HEK293 (cell line): ENCODE data around the gene RRP15.

Experiments
- CTCF ChIA-PET: fragments of 350-600 bp; formaldehyde crosslinking; extraction: SDS; loops from one replicate; lab custom pipeline; 2021; ENCODE audit warnings: antibody characterized with exemption; lab: Yijun Ruan, JAX
- POLR2A ChIA-PET: fragments of 300-600 bp; formaldehyde crosslinking; extraction: SDS; loops from one replicate; lab custom pipeline; 2020; ENCODE audit warnings: antibody characterized with exemption, inconsistent platforms; lab: Yijun Ruan, JAX
- H3K27ac ChIP-seq: fragments of 200-500 bp; sonication (Bioruptor generic); 2 replicates; pipeline ENCODE4 v1.5.1; 2014; ENCODE audit warnings: low read depth, low read length, control low read depth, inconsistent platforms; ENCODE audit errors: extremely low read depth
- H3K36me3 ChIP-seq, 2 experiments: fragments of 200-500 bp in 1 of 2; sonication (Bioruptor generic) in 1 of 2; 1 replicate in 1 of 2; 2 replicates in 1 of 2; pipeline ENCODE4 v1.5.1; 2014 to 2017; ENCODE audit warnings: inconsistent platforms in 2 of 2, low read length in 2 of 2; ENCODE audit not compliant: control insufficient read depth in 2 of 2, insufficient read depth in 1 of 2
- H3K4me1 ChIP-seq: fragments of 200-500 bp; sonication (Bioruptor generic); 2 replicates; pipeline ENCODE4 v1.5.1; 2014; ENCODE audit warnings: mild to moderate bottlenecking, low read length, inconsistent platforms; ENCODE audit not compliant: control insufficient read depth, insufficient read depth
- H3K4me3 ChIP-seq: 2 replicates; pipeline ENCODE4 v1.5.1; 2011; ENCODE audit warnings: low read depth, mild to moderate bottlenecking, control low read depth, low read length, moderate library complexity
- H3K9me3 ChIP-seq: fragments of 200-500 bp; sonication (Bioruptor generic); 2 replicates; pipeline ENCODE4 v1.5.1; 2014; ENCODE audit warnings: low read depth, low read length, inconsistent platforms; ENCODE audit not compliant: control insufficient read depth, insufficient read depth
- EGR2 ChIP-seq: fragments of 450-650 bp; formaldehyde crosslinking; IDR thresholded peaks from 2 replicates; pipeline ENCODE4 v1.5.1; 2016; ENCODE audit warnings: low read depth, missing biosample characterization, missing genetic modification characterization
- KLF1 ChIP-seq: fragments of 450-650 bp; formaldehyde crosslinking; IDR thresholded peaks from 2 replicates; pipeline ENCODE4 v1.5.1; 2016; ENCODE audit warnings: missing biosample characterization, missing genetic modification characterization
- MYNN ChIP-seq: fragments of 450-650 bp; formaldehyde crosslinking; IDR thresholded peaks from 2 replicates; pipeline ENCODE4 v1.5.1; 2016; ENCODE audit warnings: missing biosample characterization, missing genetic modification characterization, borderline replicate concordance
- SETDB1 ChIP-seq: IDR thresholded peaks from one replicate; pipeline ENCODE4 v1.6.1; 2017; ENCODE audit warnings: mild to moderate bottlenecking, low read length, moderate library complexity, mixed read lengths; ENCODE audit not compliant: insufficient read length
- SP2 ChIP-seq: fragments of 450-650 bp; formaldehyde crosslinking; IDR thresholded peaks from 2 replicates; pipeline ENCODE4 v1.5.1; 2016; ENCODE audit warnings: missing biosample characterization, missing genetic modification characterization
- YY2 ChIP-seq: fragments of 450-650 bp; formaldehyde crosslinking; IDR thresholded peaks from 2 replicates; pipeline ENCODE4 v1.5.1; 2016; ENCODE audit warnings: missing biosample characterization, missing genetic modification characterization
- ZNF501 ChIP-seq: fragments of 450-650 bp; formaldehyde crosslinking; IDR thresholded peaks from 2 replicates; pipeline ENCODE4 v1.5.1; 2016; ENCODE audit warnings: missing biosample characterization, missing genetic modification characterization
- ZNF654 ChIP-seq: fragments of 450-650 bp; formaldehyde crosslinking; IDR thresholded peaks from 2 replicates; pipeline ENCODE4 v1.5.1; 2016; ENCODE audit warnings: low read depth, missing biosample characterization, missing genetic modification characterization
- TF ChIP-seq, protein P1 (sequence below): fragments of 450-650 bp; formaldehyde crosslinking; IDR thresholded peaks from 2 replicates; pipeline ENCODE4 v1.5.1; 2016; ENCODE audit warnings: missing biosample characterization, missing genetic modification characterization
- TF ChIP-seq, protein P2 (sequence below): fragments of 450-650 bp; formaldehyde crosslinking; IDR thresholded peaks from 2 replicates; pipeline ENCODE4 v1.5.1; 2016; ENCODE audit warnings: missing biosample characterization, missing genetic modification characterization
- TF ChIP-seq, protein P3 (sequence below): fragments of 450-650 bp; formaldehyde crosslinking; IDR thresholded peaks from 2 replicates; pipeline ENCODE4 v1.5.1; 2016; ENCODE audit warnings: missing biosample characterization, missing genetic modification characterization
- TF ChIP-seq, protein P4 (sequence below): fragments of 450-650 bp; formaldehyde crosslinking; IDR thresholded peaks from 2 replicates; pipeline ENCODE4 v1.5.1; 2017; ENCODE audit warnings: missing biosample characterization, missing genetic modification characterization

The RRP15 gene

DNA sequence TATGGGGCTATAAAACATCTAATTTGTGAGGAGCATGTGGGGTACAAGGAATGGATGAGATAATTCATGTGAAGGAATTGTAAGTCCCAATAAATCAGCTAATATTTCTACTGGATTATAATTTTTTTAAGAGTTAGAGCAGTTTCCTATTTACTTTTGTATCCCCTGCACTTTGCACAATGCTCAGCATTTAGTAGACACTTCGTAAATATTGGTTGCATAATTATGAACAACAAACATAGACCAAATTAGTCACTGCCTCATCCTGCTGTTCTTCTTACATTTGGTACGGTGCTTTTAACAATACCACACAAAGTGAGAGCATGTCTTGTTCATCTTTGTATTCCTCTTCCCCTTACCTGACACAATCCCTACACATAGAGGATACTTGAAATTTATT lies 27.1 kb upstream of the RRP15 start:
- Histone ChIP-seq H3K4me3 (no peak overlapping the region), H3K27ac (no peak overlapping the region), H3K36me3 (no peaks in the 10 kb centered on the region), H3K9me3 (no peaks in the 10 kb centered on the region), H3K4me1 (no peaks in the 10 kb centered on the region)
- POLR2A ChIA-PET: no interaction called here
- CTCF ChIA-PET: interaction anchor here (0.7 to 0.9 kb wide), 2 partner anchors 18 to 1127 kb away, joined by 3 to 4 read pairs; no protein-coding TSS in a partner anchor
- TF ChIP-seq, protein P1, sequence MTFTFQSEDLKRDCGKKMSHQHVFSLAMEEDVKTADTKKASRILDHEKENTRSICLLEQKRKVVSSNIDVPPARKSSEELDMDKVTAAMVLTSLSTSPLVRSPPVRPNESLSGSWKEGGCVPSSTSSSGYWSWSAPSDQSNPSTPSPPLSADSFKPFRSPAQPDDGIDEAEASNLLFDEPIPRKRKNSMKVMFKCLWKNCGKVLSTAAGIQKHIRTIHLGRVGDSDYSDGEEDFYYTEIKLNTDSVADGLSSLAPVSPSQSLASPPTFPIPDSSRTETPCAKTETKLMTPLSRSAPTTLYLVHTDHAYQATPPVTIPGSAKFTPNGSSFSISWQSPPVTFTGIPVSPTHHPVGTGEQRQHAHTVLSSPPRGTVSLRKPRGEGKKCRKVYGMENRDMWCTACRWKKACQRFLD: no peak
- no peak for TF ChIP-seq KLF1 (tag by site-specific recombination)
- TF ChIP-seq SP2 (tag by site-specific recombination): no peak
- TF ChIP-seq YY2 (tag by site-specific recombination): no peak
- no peak for TF ChIP-seq EGR2 (tag by site-specific recombination)

DNA sequence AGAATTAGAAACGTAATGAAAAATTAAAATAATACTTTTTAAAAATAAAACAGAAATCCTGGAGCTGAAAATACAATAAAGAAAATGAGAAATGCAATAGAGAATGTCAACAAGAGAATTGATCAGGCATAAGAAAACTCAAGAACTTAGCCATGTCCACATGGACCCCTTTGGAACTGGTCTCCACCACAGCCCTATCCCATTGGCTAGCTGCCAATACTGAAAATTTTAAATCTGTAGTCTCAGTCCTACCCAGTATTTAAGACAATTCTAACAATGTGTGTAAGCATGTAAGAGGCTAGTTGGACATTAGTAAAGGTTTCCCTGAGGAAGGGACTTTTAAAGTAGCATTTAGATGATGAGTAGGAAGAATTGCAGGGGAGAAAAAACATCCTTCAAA lies 25.8 kb upstream of the RRP15 start:
- ChIA-PET CTCF (interaction anchor here (0.6 to 2.5 kb wide), 7 partner anchors 9 to 71 kb away, joined by 3 to 8 read pairs (median 5); no protein-coding TSS in a partner anchor), POLR2A (no interaction called here)
- Histone ChIP-seq H3K36me3 (no peaks in the 10 kb centered on the region), H3K27ac (no peak overlapping the region), H3K4me1 (no peaks in the 10 kb centered on the region), H3K4me3 (no peak overlapping the region)
- TF ChIP-seq MYNN (no peak), SETDB1 (peak; percentile 60)
- TF ChIP-seq, all 188 proteins: peak for 1
- no peaks in the 10 kb centered on the region for H3K9me3 ChIP-seq

DNA sequence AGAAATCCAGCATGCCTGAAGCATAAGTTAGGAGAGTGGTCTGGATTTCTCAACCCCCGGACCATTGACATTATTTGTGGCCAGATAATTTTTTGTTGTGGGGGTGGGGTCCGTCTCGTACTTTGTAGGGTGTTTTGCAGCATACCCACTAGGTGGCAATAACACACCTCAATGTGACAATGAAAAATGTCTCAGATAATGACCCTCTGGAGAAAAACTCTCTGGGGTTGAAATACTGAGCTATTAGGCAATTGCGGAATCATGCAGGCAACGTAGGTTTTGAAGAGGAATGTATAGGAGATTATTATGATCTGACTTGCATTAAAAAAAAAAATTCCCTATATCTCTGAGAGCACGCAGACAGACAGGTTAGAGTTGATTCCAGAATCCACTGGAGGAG lies 25.3 kb upstream of the RRP15 start:
- CTCF ChIA-PET: interaction anchor here (0.6 to 2.5 kb wide), 18 partner anchors 9 to 1553 kb away, joined by 3 to 9 read pairs (median 4); no protein-coding TSS in a partner anchor
- no peaks in the 10 kb centered on the region for H3K4me1 ChIP-seq

DNA sequence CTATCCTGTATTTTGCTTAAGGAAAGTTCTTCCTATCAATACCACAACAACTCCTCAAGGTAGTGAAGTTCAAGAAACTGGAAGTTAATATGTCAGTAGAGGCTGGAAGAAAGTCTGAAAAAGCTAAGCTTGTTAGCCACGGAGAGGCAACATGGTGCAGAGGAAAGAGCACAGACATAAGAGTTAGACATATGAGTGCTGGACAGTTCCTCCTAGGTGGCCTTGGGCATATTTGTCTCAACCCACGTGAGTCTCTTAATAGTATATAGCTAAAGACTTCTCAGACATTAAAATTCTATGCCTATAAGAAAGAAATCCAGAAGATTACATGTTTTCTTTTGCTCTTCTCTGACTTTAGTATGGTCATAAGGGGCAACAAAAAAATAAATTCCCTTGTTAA lies 22.8 kb upstream of the RRP15 start:
- Histone ChIP-seq H3K4me3 (no peak overlapping the region), H3K27ac (no peak overlapping the region), H3K4me1 (no peaks in the 10 kb centered on the region), H3K9me3 (no peaks in the 10 kb centered on the region)
- CTCF ChIA-PET: interaction anchor here (0.7 to 0.8 kb wide), 2 partner anchors 11 to 702 kb away, joined by 3 to 4 read pairs; no protein-coding TSS in a partner anchor
- POLR2A ChIA-PET: no interaction called here
- TF ChIP-seq, protein P2, sequence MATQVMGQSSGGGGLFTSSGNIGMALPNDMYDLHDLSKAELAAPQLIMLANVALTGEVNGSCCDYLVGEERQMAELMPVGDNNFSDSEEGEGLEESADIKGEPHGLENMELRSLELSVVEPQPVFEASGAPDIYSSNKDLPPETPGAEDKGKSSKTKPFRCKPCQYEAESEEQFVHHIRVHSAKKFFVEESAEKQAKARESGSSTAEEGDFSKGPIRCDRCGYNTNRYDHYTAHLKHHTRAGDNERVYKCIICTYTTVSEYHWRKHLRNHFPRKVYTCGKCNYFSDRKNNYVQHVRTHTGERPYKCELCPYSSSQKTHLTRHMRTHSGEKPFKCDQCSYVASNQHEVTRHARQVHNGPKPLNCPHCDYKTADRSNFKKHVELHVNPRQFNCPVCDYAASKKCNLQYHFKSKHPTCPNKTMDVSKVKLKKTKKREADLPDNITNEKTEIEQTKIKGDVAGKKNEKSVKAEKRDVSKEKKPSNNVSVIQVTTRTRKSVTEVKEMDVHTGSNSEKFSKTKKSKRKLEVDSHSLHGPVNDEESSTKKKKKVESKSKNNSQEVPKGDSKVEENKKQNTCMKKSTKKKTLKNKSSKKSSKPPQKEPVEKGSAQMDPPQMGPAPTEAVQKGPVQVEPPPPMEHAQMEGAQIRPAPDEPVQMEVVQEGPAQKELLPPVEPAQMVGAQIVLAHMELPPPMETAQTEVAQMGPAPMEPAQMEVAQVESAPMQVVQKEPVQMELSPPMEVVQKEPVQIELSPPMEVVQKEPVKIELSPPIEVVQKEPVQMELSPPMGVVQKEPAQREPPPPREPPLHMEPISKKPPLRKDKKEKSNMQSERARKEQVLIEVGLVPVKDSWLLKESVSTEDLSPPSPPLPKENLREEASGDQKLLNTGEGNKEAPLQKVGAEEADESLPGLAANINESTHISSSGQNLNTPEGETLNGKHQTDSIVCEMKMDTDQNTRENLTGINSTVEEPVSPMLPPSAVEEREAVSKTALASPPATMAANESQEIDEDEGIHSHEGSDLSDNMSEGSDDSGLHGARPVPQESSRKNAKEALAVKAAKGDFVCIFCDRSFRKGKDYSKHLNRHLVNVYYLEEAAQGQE (tag by site-specific recombination): peak; percentile 86
- TF ChIP-seq, protein P3, sequence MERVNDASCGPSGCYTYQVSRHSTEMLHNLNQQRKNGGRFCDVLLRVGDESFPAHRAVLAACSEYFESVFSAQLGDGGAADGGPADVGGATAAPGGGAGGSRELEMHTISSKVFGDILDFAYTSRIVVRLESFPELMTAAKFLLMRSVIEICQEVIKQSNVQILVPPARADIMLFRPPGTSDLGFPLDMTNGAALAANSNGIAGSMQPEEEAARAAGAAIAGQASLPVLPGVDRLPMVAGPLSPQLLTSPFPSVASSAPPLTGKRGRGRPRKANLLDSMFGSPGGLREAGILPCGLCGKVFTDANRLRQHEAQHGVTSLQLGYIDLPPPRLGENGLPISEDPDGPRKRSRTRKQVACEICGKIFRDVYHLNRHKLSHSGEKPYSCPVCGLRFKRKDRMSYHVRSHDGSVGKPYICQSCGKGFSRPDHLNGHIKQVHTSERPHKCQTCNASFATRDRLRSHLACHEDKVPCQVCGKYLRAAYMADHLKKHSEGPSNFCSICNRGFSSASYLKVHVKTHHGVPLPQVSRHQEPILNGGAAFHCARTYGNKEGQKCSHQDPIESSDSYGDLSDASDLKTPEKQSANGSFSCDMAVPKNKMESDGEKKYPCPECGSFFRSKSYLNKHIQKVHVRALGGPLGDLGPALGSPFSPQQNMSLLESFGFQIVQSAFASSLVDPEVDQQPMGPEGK (tag by site-specific recombination): no peak
- TF ChIP-seq, all 188 proteins: peak for 1
- no peaks in the 10 kb centered on the region for H3K36me3 ChIP-seq

More for the DNA sequence above, 25.3 kb upstream of the RRP15 start:
- H3K27ac ChIP-seq: no peak overlapping the region
- H3K4me3 ChIP-seq: no peak overlapping the region
- TF ChIP-seq ZNF501 (tag by site-specific recombination) (no peak), ZNF654 (tag by site-specific recombination) (peak; percentile 60)
- TF ChIP-seq, protein P4, sequence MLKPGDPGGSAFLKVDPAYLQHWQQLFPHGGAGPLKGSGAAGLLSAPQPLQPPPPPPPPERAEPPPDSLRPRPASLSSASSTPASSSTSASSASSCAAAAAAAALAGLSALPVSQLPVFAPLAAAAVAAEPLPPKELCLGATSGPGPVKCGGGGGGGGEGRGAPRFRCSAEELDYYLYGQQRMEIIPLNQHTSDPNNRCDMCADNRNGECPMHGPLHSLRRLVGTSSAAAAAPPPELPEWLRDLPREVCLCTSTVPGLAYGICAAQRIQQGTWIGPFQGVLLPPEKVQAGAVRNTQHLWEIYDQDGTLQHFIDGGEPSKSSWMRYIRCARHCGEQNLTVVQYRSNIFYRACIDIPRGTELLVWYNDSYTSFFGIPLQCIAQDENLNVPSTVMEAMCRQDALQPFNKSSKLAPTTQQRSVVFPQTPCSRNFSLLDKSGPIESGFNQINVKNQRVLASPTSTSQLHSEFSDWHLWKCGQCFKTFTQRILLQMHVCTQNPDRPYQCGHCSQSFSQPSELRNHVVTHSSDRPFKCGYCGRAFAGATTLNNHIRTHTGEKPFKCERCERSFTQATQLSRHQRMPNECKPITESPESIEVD (tag by site-specific recombination): peak; percentile 66
- POLR2A ChIA-PET: no interaction called here
- no peaks in the 10 kb centered on the region for H3K36me3 ChIP-seq
- H3K9me3 ChIP-seq: no peaks in the 10 kb centered on the region
